ENCODE measurements around the gene CHMP5. TPM values are rescaled to one million over a fixed set of nuclear protein-coding genes. Genes with fewer than 3 reads are reported as not detected.
A peak's percentile ranks its signal among the peaks of the same experiment; 100 is the strongest.

Gene CHMP5
- total and polyA plus RNA-seq, 4 donors, result 87.3 to 130 (median 111) TPM

DNA sequence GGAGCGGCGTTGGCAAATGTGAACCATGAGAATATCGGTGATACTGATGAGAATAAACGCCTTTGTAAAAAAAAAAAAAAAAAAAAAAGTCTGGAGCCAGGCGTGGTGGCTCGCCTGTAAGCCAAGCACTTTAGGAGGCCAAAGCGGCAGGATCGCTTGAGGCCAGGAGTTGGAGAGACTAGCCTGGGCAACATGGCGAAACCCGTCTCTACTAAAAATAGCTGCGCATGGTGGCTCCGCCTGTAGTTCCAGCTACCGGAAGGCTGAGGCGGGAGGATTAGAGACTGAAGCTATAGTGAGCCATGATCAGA, 25.0 kb downstream of the CHMP5 start:
- Histone ChIP-seq H3K9me3 (ENCODE audit: control insufficient read depth, insufficient read depth, low read length) (no peaks in the 10 kb centered on the region), H3K36me3 (ENCODE audit: control insufficient read depth, insufficient read depth, low read length) (peaks cover 3% of the 10 kb centered on the region), H3K4me1 (ENCODE audit: control insufficient read depth, insufficient read depth, low read length) (peaks cover 22% of the 10 kb centered on the region), H3K27ac (ENCODE audit: low read depth, low read length) (peak overlapping the region; percentile 99), H3K27me3 (ENCODE audit: control insufficient read depth, insufficient read depth, low read length) (no peaks in the 10 kb centered on the region), H3K4me3 (ENCODE audit: low read depth, low read length) (peak overlapping the region; percentile 86)
- WGBS (ENCODE audit: insufficient coverage), result 0% methylated on average over 14 of the region's 14 CpGs
- no peak for DNase-seq (ENCODE audit: low read depth in 4 of 6, low spot score in 6 of 6)

DNA sequence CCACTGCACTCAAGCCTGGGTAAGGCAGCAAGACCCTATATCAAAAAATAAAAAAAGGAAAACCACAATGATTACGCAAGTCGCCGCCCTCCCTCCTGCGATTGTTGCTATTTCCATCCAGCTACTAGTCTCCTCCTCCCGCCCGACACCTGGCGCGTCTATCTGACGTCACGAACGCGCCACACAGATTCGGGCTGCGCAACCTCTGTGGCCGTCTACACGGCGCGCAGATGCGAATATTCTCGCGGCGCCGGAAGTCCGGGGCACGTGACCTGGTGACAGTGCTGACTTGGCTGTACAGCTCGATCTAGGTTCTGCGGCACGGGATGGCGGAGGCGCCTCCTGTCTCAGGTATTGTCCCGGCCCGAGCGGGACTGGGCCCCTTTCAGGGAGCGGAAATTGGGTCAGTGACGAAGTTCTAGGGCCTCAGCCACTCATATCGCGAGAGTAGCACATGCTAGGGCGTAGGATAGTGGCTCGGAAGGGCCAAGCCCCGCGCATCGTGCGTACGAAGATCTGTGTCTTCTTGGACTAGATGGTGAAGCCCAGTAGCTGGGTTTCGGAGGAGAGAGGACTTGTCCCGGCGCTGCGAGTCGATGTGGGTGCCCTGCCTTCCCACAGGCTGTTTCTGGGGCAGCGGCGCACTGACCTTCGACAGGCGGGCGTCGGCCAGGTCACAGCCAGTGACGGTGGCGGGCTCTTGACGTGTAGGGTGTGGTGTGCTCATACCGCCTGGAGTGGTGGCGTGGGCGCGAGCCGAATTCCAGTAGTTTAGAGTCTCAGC, 25.6 kb downstream of the CHMP5 start, which contains the start of gene NFX1:
NFX1 (plus strand) TSS at position 270 of the 784 bp plus-strand sequence; CDS start at position 327, 57 bp downstream.
- H3K27me3 ChIP-seq (ENCODE audit: control insufficient read depth, insufficient read depth, low read length), result no peaks in the 10 kb centered on the region
- WGBS (ENCODE audit: insufficient coverage), result under 1% methylated on average over 63 of the region's 63 CpGs

GRCh38 chr9:33291031-33291397, 26.2 kb downstream of the CHMP5 start:
- Histone ChIP-seq H3K9me3 (ENCODE audit: control insufficient read depth, insufficient read depth, low read length) (no peaks in the 10 kb centered on the region), H3K36me3 (ENCODE audit: control insufficient read depth, insufficient read depth, low read length) (peaks cover 3% of the 10 kb centered on the region), H3K4me1 (ENCODE audit: control insufficient read depth, insufficient read depth, low read length) (peaks cover 22% of the 10 kb centered on the region), H3K4me3 (ENCODE audit: low read depth, low read length) (peak overlapping the region; percentile 86), H3K27me3 (ENCODE audit: control insufficient read depth, insufficient read depth, low read length) (no peaks in the 10 kb centered on the region), H3K27ac (ENCODE audit: low read depth, low read length) (peak overlapping the region; percentile 99)
- 0% methylated on average over 1 of the region's 7 CpGs for WGBS (ENCODE audit: insufficient coverage)
- DNase-seq (ENCODE audit: low read depth in 4 of 6, low spot score in 6 of 6), result no peak

More for the DNA sequence above, 25.6 kb downstream of the CHMP5 start, which contains the start of gene NFX1:
- Histone ChIP-seq H3K36me3 (ENCODE audit: control insufficient read depth, insufficient read depth, low read length) (peaks cover 3% of the 10 kb centered on the region), H3K9me3 (ENCODE audit: control insufficient read depth, insufficient read depth, low read length) (no peaks in the 10 kb centered on the region), H3K4me3 (ENCODE audit: low read depth, low read length) (peak within 1 kb of the TSS; percentile 86), H3K27ac (ENCODE audit: low read depth, low read length) (peak within 1 kb of the TSS; percentile 99), H3K4me1 (ENCODE audit: control insufficient read depth, insufficient read depth, low read length) (peaks cover 22% of the 10 kb centered on the region)
- DNase-seq (ENCODE audit: low read depth in 4 of 6, low spot score in 6 of 6), result peak; percentile 96 to 99 (median 98)

DNA sequence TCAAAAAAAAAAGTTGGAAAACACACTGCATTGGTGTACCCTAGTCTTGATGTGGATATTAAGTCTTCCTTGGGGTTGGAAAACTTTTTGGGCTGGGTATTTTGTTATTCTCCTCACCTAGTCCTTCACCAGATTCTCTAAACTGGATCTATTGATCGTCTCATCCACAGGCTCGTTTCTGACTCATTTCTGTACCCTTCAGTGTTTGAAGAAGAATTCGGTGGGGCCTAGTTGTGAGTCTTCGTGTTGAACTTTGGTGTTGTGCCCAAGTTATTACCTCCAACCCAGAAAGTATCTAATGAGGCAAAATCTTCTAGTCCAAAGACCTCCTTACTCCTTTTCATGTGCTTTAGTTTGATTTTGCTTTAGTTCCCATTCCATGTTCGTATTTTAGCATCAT, 27.1 kb downstream of the CHMP5 start:
- 100% methylated on average over 1 of the region's 5 CpGs for WGBS (ENCODE audit: insufficient coverage)
- Histone ChIP-seq H3K27me3 (ENCODE audit: control insufficient read depth, insufficient read depth, low read length) (no peaks in the 10 kb centered on the region), H3K9me3 (ENCODE audit: control insufficient read depth, insufficient read depth, low read length) (no peaks in the 10 kb centered on the region), H3K4me1 (ENCODE audit: control insufficient read depth, insufficient read depth, low read length) (peaks cover 22% of the 10 kb centered on the region), H3K36me3 (ENCODE audit: control insufficient read depth, insufficient read depth, low read length) (peaks cover 7% of the 10 kb centered on the region), H3K4me3 (ENCODE audit: low read depth, low read length) (no peak overlapping the region), H3K27ac (ENCODE audit: low read depth, low read length) (no peak overlapping the region)
- DNase-seq (ENCODE audit: low read depth in 4 of 6, low spot score in 6 of 6), result no peak

DNA sequence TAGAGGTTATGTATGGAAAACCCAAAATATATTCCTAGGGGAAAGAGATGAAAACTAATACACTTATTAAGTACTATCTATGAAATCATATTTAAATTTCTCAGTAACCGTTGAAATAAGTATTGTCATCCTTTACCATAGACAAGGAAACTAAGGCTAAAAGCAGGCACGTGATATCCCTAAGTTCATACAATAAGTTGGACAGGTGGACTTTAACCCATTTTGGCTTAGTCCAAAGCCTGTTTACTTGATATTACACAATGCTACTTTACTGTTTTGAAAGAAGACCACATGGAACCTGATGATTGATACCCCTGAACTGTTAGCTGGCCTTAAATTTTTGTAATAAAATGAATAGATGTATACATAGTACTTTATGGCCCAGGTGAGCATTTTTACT, 28.9 kb downstream of the CHMP5 start:
- Histone ChIP-seq H3K9me3 (ENCODE audit: control insufficient read depth, insufficient read depth, low read length) (no peaks in the 10 kb centered on the region), H3K4me3 (ENCODE audit: low read depth, low read length) (no peak overlapping the region), H3K36me3 (ENCODE audit: control insufficient read depth, insufficient read depth, low read length) (peaks cover 21% of the 10 kb centered on the region), H3K27ac (ENCODE audit: low read depth, low read length) (no peak overlapping the region), H3K4me1 (ENCODE audit: control insufficient read depth, insufficient read depth, low read length) (peaks cover 19% of the 10 kb centered on the region), H3K27me3 (ENCODE audit: control insufficient read depth, insufficient read depth, low read length) (no peaks in the 10 kb centered on the region)
- no peak for DNase-seq (ENCODE audit: low read depth in 4 of 6, low spot score in 6 of 6)
- WGBS (ENCODE audit: insufficient coverage), result no CpG with 5 or more reads among the region's 2 CpGs

DNA sequence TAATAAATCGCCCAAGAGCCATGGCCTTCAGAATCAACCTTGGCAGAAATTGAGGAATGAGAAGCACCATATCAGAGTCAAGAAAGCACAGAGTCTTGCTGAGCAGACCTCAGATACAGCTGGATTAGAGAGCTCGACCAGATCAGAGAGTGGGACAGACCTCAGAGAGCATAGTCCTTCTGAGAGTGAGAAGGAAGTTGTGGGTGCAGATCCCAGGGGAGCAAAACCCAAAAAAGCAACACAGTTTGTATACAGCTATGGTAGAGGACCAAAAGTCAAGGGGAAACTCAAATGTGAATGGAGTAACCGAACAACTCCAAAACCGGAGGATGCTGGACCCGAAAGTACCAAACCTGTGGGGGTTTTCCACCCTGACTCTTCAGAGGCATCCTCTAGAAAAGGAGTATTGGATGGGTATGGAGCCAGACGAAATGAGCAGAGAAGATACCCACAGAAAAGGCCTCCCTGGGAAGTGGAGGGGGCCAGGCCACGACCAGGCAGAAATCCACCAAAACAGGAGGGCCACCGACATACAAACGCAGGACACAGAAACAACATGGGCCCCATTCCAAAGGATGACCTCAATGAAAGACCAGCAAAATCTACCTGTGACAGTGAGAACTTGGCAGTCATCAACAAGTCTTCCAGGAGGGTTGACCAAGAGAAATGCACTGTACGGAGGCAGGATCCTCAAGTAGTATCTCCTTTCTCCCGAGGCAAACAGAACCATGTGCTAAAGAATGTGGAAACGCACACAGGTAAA, 30.0 kb downstream of the CHMP5 start:
- DNase-seq (ENCODE audit: low read depth in 4 of 6, low spot score in 6 of 6), result no peak
- WGBS (ENCODE audit: insufficient coverage), result 96% methylated on average over 9 of the region's 12 CpGs
- Histone ChIP-seq H3K27me3 (ENCODE audit: control insufficient read depth, insufficient read depth, low read length) (no peaks in the 10 kb centered on the region), H3K9me3 (ENCODE audit: control insufficient read depth, insufficient read depth, low read length) (no peaks in the 10 kb centered on the region), H3K36me3 (ENCODE audit: control insufficient read depth, insufficient read depth, low read length) (peaks cover 21% of the 10 kb centered on the region), H3K27ac (ENCODE audit: low read depth, low read length) (no peak overlapping the region), H3K4me3 (ENCODE audit: low read depth, low read length) (no peak overlapping the region), H3K4me1 (ENCODE audit: control insufficient read depth, insufficient read depth, low read length) (peaks cover 10% of the 10 kb centered on the region)

GRCh38 chr9:33295571-33295970, 30.7 kb downstream of the CHMP5 start:
- H3K4me3 ChIP-seq (ENCODE audit: low read depth, low read length), result no peak overlapping the region
- peaks cover 23% of the 10 kb centered on the region for H3K36me3 ChIP-seq (ENCODE audit: control insufficient read depth, insufficient read depth, low read length)
- WGBS (ENCODE audit: insufficient coverage), result no CpG with 5 or more reads among the region's 2 CpGs
- no peak for DNase-seq (ENCODE audit: low read depth in 4 of 6, low spot score in 6 of 6)
- no peaks in the 10 kb centered on the region for H3K9me3 ChIP-seq (ENCODE audit: control insufficient read depth, insufficient read depth, low read length)
- H3K27me3 ChIP-seq (ENCODE audit: control insufficient read depth, insufficient read depth, low read length), result no peaks in the 10 kb centered on the region
- peaks cover 10% of the 10 kb centered on the region for H3K4me1 ChIP-seq (ENCODE audit: control insufficient read depth, insufficient read depth, low read length)
- no peak overlapping the region for H3K27ac ChIP-seq (ENCODE audit: low read depth, low read length)

DNA sequence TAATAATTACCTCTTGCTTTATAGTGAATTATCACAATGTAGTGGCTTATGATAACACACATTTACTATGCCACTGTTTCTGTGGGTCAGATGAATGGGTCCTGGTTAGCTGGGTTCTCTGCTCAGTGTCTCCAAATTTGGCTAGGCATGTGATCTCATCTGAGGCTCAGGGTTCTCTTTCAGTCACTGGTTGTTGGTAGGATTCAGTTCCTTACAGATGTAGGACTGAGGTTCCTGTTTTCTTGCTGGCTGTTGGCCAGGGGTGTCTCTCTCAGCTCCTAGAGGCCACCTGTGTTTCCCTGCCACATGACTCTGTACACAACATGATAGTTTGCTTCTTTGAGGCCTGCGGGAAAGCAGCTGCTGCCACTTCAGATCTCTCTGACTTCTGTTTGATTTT, 32.6 kb downstream of the CHMP5 start:
- H3K36me3 ChIP-seq (ENCODE audit: control insufficient read depth, insufficient read depth, low read length), result peaks cover 34% of the 10 kb centered on the region
- H3K4me1 ChIP-seq (ENCODE audit: control insufficient read depth, insufficient read depth, low read length), result no peaks in the 10 kb centered on the region
- H3K27me3 ChIP-seq (ENCODE audit: control insufficient read depth, insufficient read depth, low read length), result no peaks in the 10 kb centered on the region
- WGBS (ENCODE audit: insufficient coverage), result no CpG with 5 or more reads among the region's 1 CpG
- DNase-seq (ENCODE audit: low read depth in 4 of 6, low spot score in 6 of 6), result peak in 1 of 6 donors; percentile 16
- H3K9me3 ChIP-seq (ENCODE audit: control insufficient read depth, insufficient read depth, low read length), result no peaks in the 10 kb centered on the region
- no peak overlapping the region for H3K4me3 ChIP-seq (ENCODE audit: low read depth, low read length)
- H3K27ac ChIP-seq (ENCODE audit: low read depth, low read length), result no peak overlapping the region

GRCh38 chr9:33300546-33300945, 35.7 kb downstream of the CHMP5 start:
- Histone ChIP-seq H3K4me3 (ENCODE audit: low read depth, low read length) (no peak overlapping the region), H3K27ac (ENCODE audit: low read depth, low read length) (no peak overlapping the region), H3K36me3 (ENCODE audit: control insufficient read depth, insufficient read depth, low read length) (peaks cover 47% of the 10 kb centered on the region), H3K27me3 (ENCODE audit: control insufficient read depth, insufficient read depth, low read length) (no peaks in the 10 kb centered on the region), H3K9me3 (ENCODE audit: control insufficient read depth, insufficient read depth, low read length) (no peaks in the 10 kb centered on the region), H3K4me1 (ENCODE audit: control insufficient read depth, insufficient read depth, low read length) (no peaks in the 10 kb centered on the region)
- DNase-seq (ENCODE audit: low read depth in 4 of 6, low spot score in 6 of 6), result no peak
- no CpG with 5 or more reads among the region's 2 CpGs for WGBS (ENCODE audit: insufficient coverage)

All from spinal cord (tissue), 10 donors.